H1 (cell line): ENCODE results near the gene TSC22D4. TPM values are rescaled to one million over a fixed set of nuclear protein-coding genes. Genes with fewer than 3 reads are reported as not detected.

ENCODE experiments used
- CTCF ChIA-PET: fragments of 300-600 bp; sonication (Branson Sonifier 250); formaldehyde crosslinking; loops from one replicate; lab custom pipeline; 2021; ENCODE audit not compliant: partially characterized antibody; lab: Charles Lee
- POLR2A ChIA-PET: fragments of 300-600 bp; sonication (Branson Sonifier 250); formaldehyde crosslinking; loops from one replicate; lab custom pipeline; 2021; ENCODE audit warnings: inconsistent platforms; ENCODE audit not compliant: partially characterized antibody; lab: Charles Lee
- DNase-seq, 2 experiments: peaks; one replicate each; pipeline versions ENCODE4 v3.0.0 to v3.0.0-alpha.2; 2010 to 2022; ENCODE audit warnings: low spot score in 2 of 2, low read depth in 1 of 2, mixed read lengths in 1 of 2
- FAIRE-seq: peaks from 2 replicates; lab custom pipeline; 2011; peaks lifted over from hg19 to GRCh38; lab: Jason Lieb, UNC
- H2AFZ ChIP-seq: 2 replicates; pipeline ENCODE4 v1.8.1; 2012; ENCODE audit warnings: low read length, inconsistent platforms
- H2AK5ac ChIP-seq: 2 replicates; pipeline ENCODE4 v1.6.1; 2013; ENCODE audit warnings: low read depth, low read length
- H2BK120ac ChIP-seq: replicated peaks from 2 replicates; pipeline ENCODE3; 2013; ENCODE audit warnings: low read depth, low read length, inconsistent platforms
- H2BK12ac ChIP-seq: 2 replicates; pipeline ENCODE4 v1.6.1; 2013; ENCODE audit warnings: low read depth, low read length
- H2BK15ac ChIP-seq: 2 replicates; pipeline ENCODE4 v1.6.1; 2013; ENCODE audit warnings: low read length
- H2BK20ac ChIP-seq: 2 replicates; pipeline ENCODE4 v1.6.1; 2013; ENCODE audit warnings: low read length
- H2BK5ac ChIP-seq: 2 replicates; pipeline ENCODE4 v1.6.1; 2013; ENCODE audit warnings: low read depth, low read length
- H3K14ac ChIP-seq: 2 replicates; pipeline ENCODE4 v1.6.1; 2013; ENCODE audit warnings: inconsistent platforms; ENCODE audit not compliant: insufficient read length
- H3K18ac ChIP-seq: 2 replicates; pipeline ENCODE4 v1.6.1; 2013; ENCODE audit warnings: low read length; ENCODE audit errors: extremely low read depth
- H3K23ac ChIP-seq: 2 replicates; pipeline ENCODE4 v1.6.1; 2013; ENCODE audit warnings: inconsistent platforms; ENCODE audit not compliant: insufficient read length
- H3K23me2 ChIP-seq: 2 replicates; pipeline ENCODE4 v1.6.1; 2013; ENCODE audit warnings: low read depth, low read length
- H3K27ac ChIP-seq: 2 replicates; pipeline ENCODE4 v1.6.1; 2011; ENCODE audit warnings: low read depth, low read length, inconsistent platforms
- H3K27me3 ChIP-seq, 4 experiments: replicated peaks in 1 of 4; 1 replicate in 1 of 4; 2 replicates in 3 of 4; pipeline versions ENCODE4 v1.6.1 to v1.8.1; 2011 to 2013; ENCODE audit warnings: low read length in 3 of 4, mild to moderate bottlenecking in 3 of 4, inconsistent platforms in 2 of 4, mixed read lengths in 2 of 4, moderate library complexity in 1 of 4; ENCODE audit not compliant: control insufficient read depth in 3 of 4, insufficient read depth in 3 of 4; ENCODE audit errors: extremely low read depth in 1 of 4
- H3K36me3 ChIP-seq, 4 experiments: 2 replicates each; pipeline versions ENCODE4 v1.6.1 to v1.8.1; 2011 to 2013; ENCODE audit warnings: mild to moderate bottlenecking in 4 of 4, low read length in 3 of 4, moderate library complexity in 2 of 4, control low read depth in 1 of 4, inconsistent platforms in 1 of 4; ENCODE audit not compliant: insufficient read depth in 4 of 4, control insufficient read depth in 2 of 4
- H3K4ac ChIP-seq: replicated peaks from 2 replicates; pipeline ENCODE3; 2013; ENCODE audit warnings: low read length, low read depth, mixed read lengths, inconsistent platforms; ENCODE audit not compliant: insufficient read length
- H3K4me1 ChIP-seq, 4 experiments: replicated peaks in 1 of 4; 1 replicate in 1 of 4; 2 replicates in 3 of 4; pipeline versions ENCODE4 v1.6.1 to v1.8.1; 2011 to 2013; ENCODE audit warnings: low read length in 3 of 4, inconsistent platforms in 2 of 4, mixed read lengths in 1 of 4; ENCODE audit not compliant: insufficient read depth in 4 of 4, control insufficient read depth in 3 of 4
- H3K4me2 ChIP-seq, 2 experiments: 2 replicates each; pipeline versions ENCODE4 v1.6.1 to v1.8.1; 2011 to 2013; ENCODE audit warnings: low read depth in 2 of 2, low read length in 2 of 2, control low read depth in 1 of 2, inconsistent platforms in 1 of 2, mild to moderate bottlenecking in 1 of 2; ENCODE audit not compliant: insufficient read depth in 1 of 2
- H3K4me3 ChIP-seq, 4 experiments: fragments of 200-600, 300-600 bp in 1 of 4; sonication (generic), shearing (Covaris generic), sonication (Bioruptor Twin) in 1 of 4; 2 replicates each; pipeline versions ENCODE4 v1.5.1 to v1.8.1; 2011 to 2016; ENCODE audit warnings: low read length in 4 of 4, low read depth in 3 of 4, control low read depth in 2 of 4, inconsistent platforms in 2 of 4, mild to moderate bottlenecking in 2 of 4, mixed read lengths in 1 of 4, moderate library complexity in 1 of 4; ENCODE audit not compliant: insufficient read depth in 2 of 4; ENCODE audit errors: extremely low read depth in 1 of 4
- H3K56ac ChIP-seq: replicated peaks from 2 replicates; pipeline ENCODE3; 2013; ENCODE audit warnings: low read depth, mild to moderate bottlenecking, mixed read lengths, low read length, inconsistent platforms; ENCODE audit not compliant: insufficient read length
- H3K79me1 ChIP-seq: 2 replicates; pipeline ENCODE4 v1.6.1; 2013; ENCODE audit warnings: low read depth, low read length, control low read depth
- H3K79me2 ChIP-seq, 2 experiments: 2 replicates each; pipeline versions ENCODE4 v1.6.1 to v1.8.1; 2012 to 2013; ENCODE audit warnings: low read length in 2 of 2, mild to moderate bottlenecking in 2 of 2, inconsistent platforms in 1 of 2; ENCODE audit not compliant: insufficient read depth in 2 of 2, control insufficient read depth in 1 of 2
- H3K9ac ChIP-seq, 4 experiments: replicated peaks in 1 of 4; 1 replicate in 1 of 4; 2 replicates in 3 of 4; pipeline versions ENCODE4 v1.6.1 to v1.8.1; 2011 to 2013; ENCODE audit warnings: low read depth in 3 of 4, low read length in 3 of 4, control low read depth in 2 of 4, mild to moderate bottlenecking in 2 of 4, moderate library complexity in 2 of 4, inconsistent platforms in 1 of 4; ENCODE audit errors: extremely low read depth in 1 of 4
- H3K9me3 ChIP-seq, 2 experiments: 2 replicates each; pipeline versions ENCODE4 v1.6.1 to v1.8.1; 2012 to 2013; ENCODE audit warnings: mild to moderate bottlenecking in 2 of 2, moderate library complexity in 2 of 2, control low read depth in 1 of 2, inconsistent platforms in 1 of 2, low read depth in 1 of 2, low read length in 1 of 2, mixed read lengths in 1 of 2; ENCODE audit not compliant: insufficient read depth in 2 of 2
- H4K20me1 ChIP-seq, 2 experiments: replicated peaks in 1 of 2; 2 replicates each; pipeline versions ENCODE3 to v1.8.1; 2011 to 2013; ENCODE audit warnings: inconsistent platforms in 2 of 2, low read length in 2 of 2, mild to moderate bottlenecking in 1 of 2; ENCODE audit not compliant: insufficient read depth in 2 of 2, control insufficient read depth in 1 of 2
- H4K5ac ChIP-seq: 2 replicates; pipeline ENCODE4 v1.6.1; 2013; ENCODE audit warnings: low read length, low read depth, mixed read lengths, inconsistent platforms; ENCODE audit not compliant: insufficient read length
- H4K8ac ChIP-seq: 2 replicates; pipeline ENCODE4 v1.8.0; 2013; ENCODE audit warnings: mild to moderate bottlenecking, moderate library complexity, low read length, inconsistent platforms; ENCODE audit not compliant: insufficient read depth; ENCODE audit errors: extremely low read depth
- H4K91ac ChIP-seq: replicated peaks from 2 replicates; pipeline ENCODE3; 2013; ENCODE audit warnings: low read length, mixed read lengths, inconsistent platforms; ENCODE audit not compliant: insufficient read length
- CBX8 ChIP-seq: fragments of 300-800, 300-1000 bp; sonication (generic); IDR thresholded peaks from 2 replicates; pipeline ENCODE4 v1.7.1; 2016; ENCODE audit warnings: low read depth, low read length, borderline replicate concordance
- JUND ChIP-seq: IDR thresholded peaks from 2 replicates; pipeline ENCODE4 v1.6.1; 2011; ENCODE audit warnings: mild to moderate bottlenecking, improper control_type of control experiment, low read length
- POLR2AphosphoS5 ChIP-seq: IDR thresholded peaks from 2 replicates; pipeline ENCODE4 v1.6.1; 2011; ENCODE audit warnings: low read depth, low read length
- TEAD4 ChIP-seq: IDR thresholded peaks from 2 replicates; pipeline ENCODE4 v1.6.1; 2012; ENCODE audit warnings: low read depth, low read length, inconsistent platforms, mixed read lengths
- WGBS, 2 experiments: shearing (Covaris generic) in 1 of 2; methylation state at CpG; one replicate each; pipeline versions ENCODE4 v1.1.6 to v1.1.7; 2013 to 2015; ENCODE audit warnings: low lambda C conversion rate in 2 of 2, mixed read lengths in 2 of 2, inconsistent platforms in 1 of 2, low coverage in 1 of 2, missing lambda C conversion rate in 1 of 2; ENCODE audit not compliant: insufficient replicate concordance in 2 of 2, insufficient coverage in 1 of 2, insufficient read length in 1 of 2; ENCODE audit errors: extremely low coverage in 1 of 2, missing lambda C conversion rate in 1 of 2; 5-methylcytosine and 5-hydroxymethylcytosine counted together
- polyA plus RNA-seq, 7 experiments: library from polyadenylated mRNA; depleted of rRNA in 3 of 7; stranded (reverse) in 5 of 7; unstranded in 2 of 7; fragments of >200 nt in 5 of 7; fragments of 200-250 nt in 2 of 7; gene quantifications; 1 replicate in 5 of 7; 2 replicates in 1 of 7; 4 replicates in 1 of 7; pipeline versions ENCODE4 v1.2.1 to v1.2.3, GENCODE V29; 2011 to 2013; ENCODE audit warnings: missing spikeins in 2 of 7, mixed read lengths in 2 of 7
- total RNA-seq: library from RNA; stranded (reverse); fragmentation: NEBNext Ultra II Directional; extraction: Animal tissue kit (Norgen Biotek cat#: 25700); gene quantifications from 2 replicates; pipeline ENCODE4 v1.2.1, GENCODE V29; 2021
- TF ChIP-seq, protein P1 (sequence below), 3 experiments: IDR thresholded peaks; 1 replicate in 2 of 3; 2 replicates in 1 of 3; pipeline versions ENCODE4 v1.5.1 to v1.6.1; 2011; ENCODE audit warnings: low read length in 3 of 3, mild to moderate bottlenecking in 3 of 3, inconsistent platforms in 2 of 3, low read depth in 1 of 3, moderate library complexity in 1 of 3; ENCODE audit not compliant: insufficient read depth in 1 of 3; ENCODE audit errors: control extremely low read depth in 1 of 3

The TSC22D4 gene
- total and polyA plus RNA-seq, 2 of the 8 experiments (the other 6 are each of a cell fraction or from before 2014, with no cell fraction given), result 13.2 to 20.3 TPM

- ChIA-PET CTCF (interaction anchor here (0.6 to 1.7 kb wide), 7 partner anchors 9 to 296 kb away, joined by 3 to 4 read pairs (median 3); no protein-coding TSS in a partner anchor), POLR2A (interaction anchor here (0.5 to 4.2 kb wide), 71 partner anchors 9 to 847 kb away, joined by 3 to 81 read pairs (median 5); partner anchors contain the start of genes ACTL6B, AP4M1, GAL3ST4 and GJC3)
- Histone ChIP-seq H3K4me1 (peaks cover 0 to 16% (median 8%) of the 10 kb centered on the region in 4 experiments; a peak in 6 of 7 replicates), H2BK20ac (no peak overlapping the region), H2BK120ac (no peak overlapping the region), H2BK12ac (peak overlapping the region; percentile 85; the same call in 1 of the 2 replicates), H2AFZ (no peak overlapping the region), H3K27me3 (peaks cover 0 to 6% (median 6%) of the 10 kb centered on the region in 4 experiments; a peak in 4 of 7 replicates), H3K36me3 (peaks cover 2 to 34% (median 14%) of the 10 kb centered on the region in 4 experiments; a peak in 6 of 8 replicates), H2AK5ac (peak overlapping the region; percentile 83; the same call in 1 of the 2 replicates), H3K9ac (peak overlapping the region; percentile 78 to 97 (median 90)), H3K56ac (peak overlapping the region; percentile 99), H3K4ac (peak overlapping the region; percentile 97), H2BK15ac (peak overlapping the region; percentile 88; the same call in 1 of the 2 replicates), H3K79me1 (peaks cover 2% of the 10 kb centered on the region), H3K14ac (no peak overlapping the region), H4K5ac (peak overlapping the region; percentile 97), H3K4me3 (peak overlapping the region; percentile 73 to 85 (median 80)), H3K9me3 (peaks cover 0 to 6% of the 10 kb centered on the region in 2 experiments; a peak in 1 of 4 replicates), H3K23ac (no peak overlapping the region), H4K20me1 (peaks cover 5 to 8% of the 10 kb centered on the region in 2 experiments), H4K8ac (peak overlapping the region; percentile 98), H3K4me2 (peak overlapping the region; percentile 84 to 88), H3K27ac (peak overlapping the region; percentile 96), H3K18ac (peak overlapping the region; percentile 98), H3K23me2 (peaks cover 8% of the 10 kb centered on the region; the same call in 1 of the 2 replicates), H3K79me2 (peaks cover 0 to 37% of the 10 kb centered on the region in 2 experiments; a peak in 3 of 4 replicates), H4K91ac (peak overlapping the region; percentile 98), H2BK5ac (peak overlapping the region; percentile 99)
- peak; percentile 100 for DNase-seq
- peak; percentile 28 for FAIRE-seq
- WGBS, 2 experiments, result 2% methylated on average over 20 of the region's 40 CpGs; no CpG with 5 or more reads in 1 of the 2 experiments
- TF ChIP-seq, protein P1, sequence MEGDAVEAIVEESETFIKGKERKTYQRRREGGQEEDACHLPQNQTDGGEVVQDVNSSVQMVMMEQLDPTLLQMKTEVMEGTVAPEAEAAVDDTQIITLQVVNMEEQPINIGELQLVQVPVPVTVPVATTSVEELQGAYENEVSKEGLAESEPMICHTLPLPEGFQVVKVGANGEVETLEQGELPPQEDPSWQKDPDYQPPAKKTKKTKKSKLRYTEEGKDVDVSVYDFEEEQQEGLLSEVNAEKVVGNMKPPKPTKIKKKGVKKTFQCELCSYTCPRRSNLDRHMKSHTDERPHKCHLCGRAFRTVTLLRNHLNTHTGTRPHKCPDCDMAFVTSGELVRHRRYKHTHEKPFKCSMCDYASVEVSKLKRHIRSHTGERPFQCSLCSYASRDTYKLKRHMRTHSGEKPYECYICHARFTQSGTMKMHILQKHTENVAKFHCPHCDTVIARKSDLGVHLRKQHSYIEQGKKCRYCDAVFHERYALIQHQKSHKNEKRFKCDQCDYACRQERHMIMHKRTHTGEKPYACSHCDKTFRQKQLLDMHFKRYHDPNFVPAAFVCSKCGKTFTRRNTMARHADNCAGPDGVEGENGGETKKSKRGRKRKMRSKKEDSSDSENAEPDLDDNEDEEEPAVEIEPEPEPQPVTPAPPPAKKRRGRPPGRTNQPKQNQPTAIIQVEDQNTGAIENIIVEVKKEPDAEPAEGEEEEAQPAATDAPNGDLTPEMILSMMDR (IDR thresholded peaks at IDR 0.05; ENCODE audit: control extremely low read depth in 1 of 3, insufficient read depth in 1 of 3, low read depth in 1 of 3, low read length in 3 of 3), result peak in 1 of 3 experiments; percentile 1; a peak in 1 of 4 replicates
- TF ChIP-seq POLR2AphosphoS5 (peak; percentile 95), CBX8 (no peak), JUND (no peak), TEAD4 (no peak)
Observed at GRCh38 chr7:100428967-100429636, 49.9 kb downstream of the TSC22D4 start.
